Umbilical cord (tissue), 2 donors: ENCODE data around the gene AVEN. TPM values are rescaled to one million over a fixed set of nuclear protein-coding genes. Genes with fewer than 3 reads are reported as not detected.
A peak's percentile ranks its signal among the peaks of the same experiment; 100 is the strongest.

Source experiments
- DNase-seq: peaks from one replicate; pipeline ENCODE4 v3.0.0-alpha.2; 2015; ENCODE audit warnings: low spot score
- total RNA-seq: library from RNA; depleted of rRNA; stranded (reverse); fragments of >200 nt; gene quantifications from one replicate; pipeline ENCODE4 v1.2.3, GENCODE V29; 2014; ENCODE audit warnings: low replicate concordance; ENCODE audit not compliant: insufficient read depth

The AVEN gene
- total RNA-seq, 1 donor from 2014 or later: 29.4 TPM

DNA sequence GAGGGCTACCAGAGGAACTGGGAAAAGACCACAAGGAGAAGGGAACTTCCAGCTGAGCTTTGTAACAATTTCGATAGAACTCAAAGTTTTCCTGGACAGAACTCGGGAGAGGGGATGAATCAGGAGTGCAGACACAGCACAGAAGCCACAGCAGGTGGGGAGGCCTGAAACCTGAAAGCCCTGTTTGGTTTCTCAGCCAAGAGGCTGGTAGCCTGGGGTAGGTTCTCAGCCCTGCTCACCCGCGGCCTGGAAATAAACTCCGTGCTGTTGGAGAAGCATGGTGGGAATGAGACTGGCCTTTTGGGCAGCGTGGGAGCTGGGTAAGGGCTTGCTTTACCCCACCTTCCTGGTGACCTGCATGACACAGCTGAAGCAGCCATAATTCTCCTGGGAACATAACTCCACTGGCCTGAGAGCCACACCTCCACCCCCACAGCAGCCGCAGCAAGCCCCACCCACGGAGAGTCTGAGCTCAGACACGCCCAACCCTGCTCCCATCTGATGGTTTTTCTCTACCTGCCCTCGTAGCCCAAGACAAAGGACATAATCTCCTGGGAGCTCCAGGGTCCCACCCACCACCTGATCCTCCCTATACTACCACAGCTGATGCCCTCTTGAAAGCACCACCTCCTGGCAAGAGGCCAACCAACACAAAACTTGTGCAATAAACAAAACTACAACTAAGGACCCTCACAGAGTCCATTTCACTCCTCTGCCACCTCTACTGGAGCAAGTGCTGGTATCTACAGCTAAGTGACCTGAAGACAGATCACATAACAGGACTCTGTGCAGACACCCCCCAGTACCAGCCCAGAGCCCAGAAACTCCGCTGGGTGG is 123.2 kb downstream of the AVEN start:
- DNase-seq: no peak

DNA sequence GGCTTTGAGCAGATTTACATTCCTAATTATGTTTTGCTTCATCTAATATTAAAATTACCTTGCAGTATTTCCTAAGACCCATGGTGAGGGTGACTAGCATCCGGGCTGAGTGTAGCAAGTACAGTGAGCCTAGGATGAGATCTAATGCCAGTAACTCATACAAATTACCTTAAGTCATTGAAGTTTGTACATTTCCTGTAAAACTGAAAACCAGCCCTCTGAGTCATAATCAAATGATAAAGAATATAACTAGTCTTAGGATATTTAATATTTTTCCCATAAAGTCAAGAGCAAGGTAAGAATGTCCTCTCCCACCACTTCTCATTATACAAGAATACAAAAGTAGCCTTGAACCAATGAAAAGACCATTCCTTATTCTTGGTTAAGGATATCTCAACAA is 125.5 kb downstream of the AVEN start:
- DNase-seq: no peak

DNA sequence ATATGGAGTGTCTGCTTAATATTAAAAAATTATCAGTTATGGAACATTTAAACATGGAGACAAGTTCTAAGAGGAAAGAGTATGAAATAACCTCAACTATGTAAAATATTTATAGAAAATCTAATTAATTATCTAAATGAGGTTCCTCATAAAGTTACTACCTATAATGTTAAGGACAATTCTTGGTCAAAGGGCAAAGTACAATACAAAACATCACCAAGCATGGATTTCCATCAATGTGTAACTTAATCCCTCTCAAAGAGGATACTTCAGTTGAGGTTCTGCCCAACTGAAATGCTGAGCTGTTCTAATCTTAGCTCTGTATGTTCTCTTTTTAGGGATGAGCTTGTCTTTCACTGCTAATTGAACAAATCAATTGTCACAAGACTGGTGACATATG is 126.7 kb downstream of the AVEN start:
- DNase-seq: no peak

DNA sequence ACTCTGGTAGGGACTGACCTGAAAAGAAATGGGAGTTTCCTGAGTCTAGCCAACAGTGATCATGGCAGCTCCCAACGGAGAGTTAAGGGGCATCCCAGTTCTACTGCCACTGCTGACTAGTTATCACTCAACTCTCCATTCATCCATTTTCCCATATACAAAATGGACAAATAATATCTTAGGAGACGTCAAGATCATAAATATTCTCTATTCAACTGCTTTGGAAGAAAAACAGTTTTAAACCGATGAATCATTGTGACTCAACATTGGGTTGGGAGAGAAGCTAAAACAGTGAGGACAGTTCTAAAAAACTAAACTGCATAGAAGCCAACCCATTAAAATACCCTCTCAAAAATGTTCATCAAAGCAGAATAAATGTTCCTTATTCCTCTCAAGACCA is 128.3 kb downstream of the AVEN start:
- DNase-seq: no peak

DNA sequence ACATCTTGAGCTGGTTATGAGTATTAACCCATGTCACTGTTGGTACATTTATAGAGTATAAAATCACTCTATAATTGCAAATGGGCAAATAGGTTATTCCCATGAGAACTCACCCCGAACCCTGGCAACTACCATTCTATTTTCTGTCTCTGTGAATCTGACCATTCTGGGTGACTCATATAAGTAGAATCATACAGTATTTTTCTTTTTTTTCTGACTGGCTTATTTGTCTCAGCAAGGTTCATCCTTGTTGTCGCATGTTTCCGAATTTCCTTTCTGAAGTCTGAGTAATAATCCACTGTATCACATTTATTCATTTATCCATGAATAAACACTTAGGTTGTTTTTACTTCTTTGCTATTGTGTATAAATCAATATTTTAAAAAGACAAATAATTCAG is 130.6 kb downstream of the AVEN start:
- DNase-seq: no peak

DNA sequence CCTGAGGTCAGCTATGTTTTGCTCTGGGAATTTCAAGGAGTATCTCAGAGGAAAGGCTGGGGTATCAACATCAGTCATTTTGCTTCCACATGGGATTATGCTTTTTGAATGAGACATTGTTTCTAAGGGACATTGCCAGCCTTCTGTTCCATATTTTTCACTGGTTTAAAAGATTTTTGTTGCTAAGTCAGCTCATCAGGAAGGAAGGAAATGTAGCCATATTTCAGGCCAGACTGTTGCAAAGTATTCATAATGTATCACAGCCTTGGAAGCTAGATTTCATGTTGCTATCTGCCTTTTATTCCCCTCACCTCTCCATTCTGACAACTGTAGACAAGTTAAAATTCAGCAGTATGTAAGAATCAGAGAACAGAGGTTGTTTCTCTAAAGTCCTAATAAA is 131.7 kb downstream of the AVEN start:
- DNase-seq: peak; percentile 32

DNA sequence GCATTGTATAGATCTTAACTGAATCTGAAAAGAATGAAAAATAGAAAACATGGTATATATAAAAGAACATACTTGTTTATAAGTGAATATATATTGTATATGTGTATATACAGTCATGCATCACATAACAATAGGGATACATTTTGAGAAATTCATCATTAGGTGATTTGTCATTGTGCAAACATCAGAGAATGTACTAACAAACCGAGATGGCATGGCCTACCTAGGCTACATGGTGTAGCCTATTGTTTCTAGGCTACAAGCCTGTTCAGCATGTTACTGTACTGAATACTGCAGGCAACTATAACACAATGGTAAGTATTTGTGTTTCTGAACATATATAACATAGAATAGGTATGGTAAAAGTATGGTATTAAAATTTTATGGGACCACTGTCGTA is 135.3 kb downstream of the AVEN start:
- DNase-seq: no peak

DNA sequence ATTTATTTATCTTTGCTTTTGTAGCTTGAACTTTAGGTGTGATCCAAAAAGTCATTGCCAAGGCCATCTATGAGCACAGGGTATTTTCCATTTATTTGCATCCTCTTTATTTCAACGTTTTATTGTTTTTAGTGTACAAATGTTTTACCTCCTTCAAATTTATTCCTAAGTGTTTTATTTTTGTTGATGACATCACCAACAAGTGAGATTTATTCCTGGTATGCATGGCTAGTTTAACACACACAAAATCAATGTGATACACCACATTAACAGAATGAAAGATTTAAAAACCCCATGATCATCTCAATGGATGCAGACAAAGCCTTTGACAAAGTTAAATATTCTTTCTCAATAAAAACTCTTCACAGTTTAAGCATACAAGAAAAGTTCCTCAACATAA is 137.0 kb downstream of the AVEN start:
- no peak for DNase-seq

DNA sequence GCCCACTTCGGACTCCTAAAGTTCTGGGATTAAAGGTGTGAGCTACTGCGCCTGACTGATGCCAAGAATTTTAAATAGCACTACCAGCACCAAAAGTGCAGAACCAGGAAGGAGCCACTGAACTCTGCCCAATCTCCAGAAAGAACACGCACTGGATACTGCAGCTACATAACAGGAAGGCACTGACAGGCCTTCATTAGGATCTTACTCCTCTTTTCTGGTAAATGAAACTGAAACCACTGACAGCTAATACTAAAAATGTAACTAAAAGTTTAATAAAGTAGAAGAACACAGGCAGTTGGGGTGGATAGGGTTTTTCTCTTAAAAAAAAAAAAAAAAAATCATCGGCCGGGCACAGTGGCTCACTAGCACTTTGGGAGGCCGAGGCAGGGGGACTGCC is 144.8 kb downstream of the AVEN start:
- no peak for DNase-seq

DNA sequence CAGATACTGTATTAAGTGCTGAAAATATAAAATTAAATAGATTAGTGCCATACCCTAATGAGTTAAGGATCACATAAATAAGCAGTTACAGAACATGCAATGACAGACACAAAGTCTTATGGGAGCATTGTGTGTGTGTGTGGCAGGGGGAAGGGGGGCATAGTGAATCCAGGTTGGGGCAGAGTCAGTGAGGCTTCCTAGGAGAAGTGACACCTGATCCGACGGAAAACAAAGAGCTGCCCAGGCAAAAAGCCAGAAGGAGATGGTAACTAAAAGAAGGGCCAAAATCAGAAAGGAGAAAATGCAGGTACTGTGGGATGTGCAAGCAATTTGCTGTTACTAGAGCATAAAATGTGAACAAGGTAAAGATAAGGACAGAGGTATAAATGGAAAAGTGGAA is 150.8 kb downstream of the AVEN start:
- DNase-seq: no peak

DNA sequence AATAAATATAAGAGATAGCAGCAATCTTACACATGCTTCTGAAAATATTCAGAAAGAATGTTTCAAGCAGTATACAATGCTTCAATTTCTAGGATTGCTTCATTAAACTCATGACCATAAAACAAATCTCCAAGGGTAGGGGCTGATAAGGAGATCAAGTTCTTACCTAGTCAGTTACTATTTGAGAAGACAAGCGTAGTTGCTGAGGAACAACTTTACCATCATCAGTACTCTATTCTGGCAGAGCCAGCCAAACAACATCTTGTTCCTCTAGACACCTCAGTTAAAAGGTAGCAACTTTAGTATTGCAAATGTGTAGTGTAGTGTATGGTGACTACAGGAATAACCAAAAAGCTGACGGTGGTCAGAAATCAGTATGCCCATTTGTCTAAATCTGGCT is 156.1 kb downstream of the AVEN start:
- no peak for DNase-seq

DNA sequence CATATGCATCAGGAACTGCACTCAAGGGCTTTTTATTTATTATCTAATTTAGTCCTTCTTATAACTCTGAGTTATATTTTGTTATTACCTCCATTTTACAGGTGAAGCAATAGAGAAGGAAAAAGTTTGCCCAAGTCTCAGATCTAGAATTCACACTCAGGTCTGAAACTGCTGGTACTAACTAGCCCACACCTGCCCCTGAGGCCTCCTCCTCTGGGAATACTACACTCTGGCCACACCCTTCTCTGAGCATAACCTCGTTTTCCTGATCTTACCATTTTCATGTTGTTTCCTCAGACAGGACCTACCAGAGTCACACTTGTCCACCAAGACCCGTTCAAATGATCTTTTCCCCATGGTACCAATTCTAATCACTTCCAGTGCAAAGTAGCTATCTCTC is 164.8 kb downstream of the AVEN start:
- no peak for DNase-seq

DNA sequence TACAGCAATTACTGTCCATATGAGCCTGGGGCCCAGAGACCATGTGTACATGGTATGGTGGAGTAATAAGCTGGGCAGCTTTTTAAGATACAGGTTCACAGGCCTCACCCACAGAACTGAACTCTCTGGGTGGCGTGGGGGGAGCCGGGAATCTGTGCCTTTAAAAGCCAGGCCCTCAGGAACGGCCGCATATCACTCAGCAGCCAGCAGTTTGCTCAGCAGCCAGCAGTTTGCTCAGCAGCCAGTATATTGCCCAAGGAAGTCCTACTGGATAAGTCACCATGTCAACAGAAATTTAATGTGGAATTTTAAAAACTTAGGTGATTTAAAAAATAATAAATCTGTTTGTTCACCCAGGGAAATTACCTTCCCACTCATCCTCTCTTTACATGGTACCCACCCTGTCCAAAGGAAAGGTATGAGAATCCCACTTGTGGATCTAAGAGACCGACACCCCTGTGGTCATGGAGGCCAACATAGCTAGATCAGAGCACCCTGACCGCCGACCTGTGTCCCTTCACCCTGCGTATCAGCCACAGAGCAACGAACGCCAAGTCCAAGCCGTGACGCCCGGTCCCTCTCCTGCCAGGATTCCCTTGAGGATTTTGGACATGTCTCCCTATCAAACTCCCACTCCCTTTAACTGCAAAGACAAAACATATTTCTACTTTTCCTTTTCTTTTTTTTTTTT is 166.4 kb downstream of the AVEN start:
- no peak for DNase-seq

DNA sequence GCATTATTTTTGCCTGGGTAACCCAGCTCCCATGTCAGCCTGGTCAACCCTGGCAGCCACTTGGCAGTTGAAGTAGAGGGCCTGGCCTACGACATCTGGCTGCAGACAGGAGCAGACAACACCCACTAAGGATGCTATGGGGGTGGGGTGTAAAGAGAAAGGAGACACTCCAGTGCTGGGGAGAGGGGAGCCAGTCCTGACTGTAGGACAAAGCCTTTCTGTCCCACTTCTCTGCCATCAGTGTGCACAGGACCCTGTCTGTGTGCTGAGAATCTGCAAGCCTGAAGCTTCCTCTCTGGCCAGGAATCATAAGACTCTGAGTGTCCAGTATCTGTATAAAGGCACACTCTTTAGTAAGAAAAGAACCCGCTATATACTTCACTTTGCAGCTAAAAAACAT is 167.0 kb downstream of the AVEN start:
- DNase-seq: no peak

DNA sequence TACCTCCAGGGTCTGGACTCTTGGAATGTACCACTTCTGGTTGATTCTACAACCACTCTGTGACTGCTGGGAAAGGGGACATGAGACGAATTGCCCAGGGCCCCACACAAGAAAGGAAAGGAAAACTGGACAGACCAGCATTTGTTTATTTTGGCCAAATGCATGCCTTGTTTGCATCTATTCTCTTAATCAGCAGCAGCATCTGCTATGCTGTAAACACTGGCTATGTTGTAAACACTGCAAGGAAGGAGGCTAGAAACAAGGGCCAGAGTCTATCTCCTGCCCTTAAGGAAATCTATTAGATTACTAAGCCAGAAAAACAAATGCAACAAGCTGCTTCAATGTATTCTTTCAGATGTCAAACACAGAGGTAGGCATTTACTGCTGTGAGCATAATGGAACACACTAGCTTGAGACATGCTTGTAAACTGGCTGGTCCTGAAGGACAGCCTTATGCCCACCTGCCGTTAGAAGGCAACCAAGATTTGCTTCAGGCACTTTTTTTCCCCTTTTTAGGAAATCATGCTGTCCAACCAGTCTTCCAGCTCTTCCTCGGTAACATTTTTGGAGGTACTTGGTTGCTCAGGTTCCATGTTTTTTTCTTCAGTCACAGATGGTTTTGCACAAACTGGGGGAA is 172.8 kb downstream of the AVEN start:
- DNase-seq: no peak

DNA sequence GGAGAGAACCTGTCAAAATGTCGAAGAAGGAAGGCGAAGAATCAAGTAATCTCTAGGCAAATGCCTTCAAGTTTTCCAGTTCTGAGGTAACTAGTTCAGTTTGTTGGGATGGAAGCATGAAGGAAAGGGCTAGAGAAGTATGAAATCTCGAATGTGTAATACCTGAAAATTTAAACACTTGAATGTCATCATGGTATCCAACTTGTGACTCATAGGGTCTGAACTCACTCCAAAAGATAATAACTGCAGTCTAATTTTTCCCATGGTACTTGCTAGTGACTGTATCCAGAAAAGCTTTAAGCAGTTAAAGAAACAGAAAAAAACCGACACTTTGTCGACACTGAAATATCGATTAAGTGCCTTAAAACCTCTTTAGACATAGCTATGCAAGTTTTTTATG is 173.6 kb downstream of the AVEN start:
- DNase-seq: no peak

DNA sequence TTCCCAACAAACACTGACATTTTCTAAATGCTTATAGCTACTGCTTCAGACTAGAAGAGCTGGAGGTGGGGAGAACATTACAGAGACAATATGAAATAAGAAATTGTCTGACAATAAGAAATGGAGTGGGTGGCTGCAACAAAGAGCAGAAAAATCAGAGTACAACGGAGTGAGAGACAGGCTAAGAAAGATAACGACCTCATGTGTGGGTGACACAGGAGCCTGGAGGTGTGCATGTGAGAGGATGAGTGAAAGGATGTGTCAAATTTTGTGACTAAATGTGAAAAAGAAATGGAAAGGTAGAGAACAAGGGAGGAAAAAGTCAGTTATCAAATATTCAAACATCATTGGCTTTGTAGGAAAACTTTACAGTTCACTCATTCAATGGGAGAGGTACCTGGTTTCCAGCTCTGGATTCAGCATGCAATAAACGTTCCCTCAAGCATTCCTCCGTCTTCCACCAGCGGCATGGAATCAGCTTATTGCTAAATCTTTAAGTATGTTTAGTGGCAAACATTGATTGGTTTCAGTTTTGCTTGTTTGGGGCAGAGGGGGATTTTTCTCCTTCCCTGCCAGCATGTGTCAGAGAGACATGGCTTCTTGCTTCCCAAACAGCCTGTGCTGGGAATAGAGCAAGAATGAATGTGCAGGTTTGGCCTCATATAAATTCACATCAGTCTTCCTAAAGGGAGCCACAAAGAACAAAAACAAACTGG is 174.5 kb downstream of the AVEN start:
- DNase-seq: no peak

DNA sequence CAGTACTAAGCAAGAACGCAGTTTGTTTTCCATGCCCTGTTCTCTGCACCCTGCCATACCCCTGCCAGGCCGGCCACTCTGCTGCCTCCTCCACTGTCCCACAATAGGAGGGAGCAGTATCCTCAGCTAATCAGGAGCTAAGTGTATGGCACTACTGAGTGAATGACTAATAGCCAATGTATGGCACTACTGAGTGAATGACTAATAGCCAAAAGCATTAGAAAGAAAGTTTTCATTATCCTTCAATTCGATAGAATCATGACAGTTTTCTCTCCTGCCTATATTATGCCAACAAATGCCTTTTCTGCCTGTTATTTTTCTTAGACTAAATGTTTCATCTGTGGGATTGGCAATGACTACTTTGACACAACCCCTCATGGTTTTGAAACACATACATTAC is 178.2 kb downstream of the AVEN start:
- no peak for DNase-seq

DNA sequence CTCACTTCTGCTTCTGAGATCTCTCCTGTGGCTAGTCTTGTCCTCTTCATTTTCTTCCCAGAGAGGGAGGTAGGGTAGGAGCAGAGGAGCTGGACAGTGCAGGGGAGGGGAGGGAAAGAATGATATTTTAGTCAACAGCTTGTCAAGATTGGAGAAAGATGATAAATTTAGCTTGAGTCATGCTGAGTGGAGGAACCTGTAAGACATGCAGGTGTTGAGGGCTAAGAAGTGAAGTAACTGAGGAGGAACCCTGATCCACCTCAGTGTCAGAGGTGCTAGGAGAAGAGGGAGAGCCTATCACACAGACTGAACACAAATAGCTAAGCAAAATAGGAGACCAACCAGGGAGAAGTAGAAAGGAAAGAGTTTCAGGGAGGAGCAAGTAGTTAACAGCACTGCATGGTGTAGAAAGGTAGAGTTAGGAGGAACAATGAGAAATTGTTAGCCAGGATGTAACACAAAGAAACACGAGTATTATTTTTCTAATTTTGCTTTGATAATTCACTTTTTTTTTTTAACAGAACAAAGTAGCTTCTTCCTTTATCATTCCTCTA is 178.9 kb downstream of the AVEN start:
- no peak for DNase-seq

DNA sequence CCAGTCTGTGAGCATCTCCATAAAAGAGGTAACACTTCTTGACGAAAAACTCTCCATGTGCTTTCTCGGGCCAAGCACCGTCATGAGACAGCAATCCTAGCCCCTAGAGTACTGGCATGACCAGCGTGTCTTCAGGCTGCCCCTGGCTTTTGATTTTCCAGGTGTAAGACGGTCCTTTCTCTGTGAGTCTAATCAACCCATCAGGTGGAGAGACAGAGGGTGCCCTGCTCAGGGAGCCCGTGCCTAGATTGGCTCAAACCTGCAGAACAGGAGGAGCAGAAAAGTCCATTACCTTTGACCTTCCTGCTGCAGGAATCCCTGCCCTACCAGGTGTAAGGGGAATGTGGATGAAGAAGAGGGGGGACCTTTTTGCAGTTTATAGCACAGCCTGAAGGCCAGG is 180.2 kb downstream of the AVEN start:
- no peak for DNase-seq

DNA sequence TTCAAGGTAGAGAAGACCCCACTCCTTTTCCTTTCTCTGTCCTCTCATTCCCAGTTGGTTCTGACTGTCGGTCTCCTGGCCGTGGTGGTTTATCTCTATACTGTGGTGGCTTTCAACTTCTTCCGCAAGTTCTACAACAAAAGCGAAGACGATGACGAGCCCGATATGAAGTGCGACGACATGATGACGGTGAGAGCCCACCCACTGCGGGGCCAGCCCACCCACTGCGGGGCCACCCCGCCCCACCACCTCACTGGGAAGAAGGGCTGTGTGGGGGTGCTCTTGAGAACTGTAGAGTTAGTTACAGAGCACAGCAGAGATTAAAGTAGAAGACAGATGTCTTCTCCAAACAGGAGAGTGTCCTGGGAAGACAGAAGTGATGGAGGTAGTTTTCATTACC is 181.3 kb downstream of the AVEN start:
- no peak for DNase-seq

DNA sequence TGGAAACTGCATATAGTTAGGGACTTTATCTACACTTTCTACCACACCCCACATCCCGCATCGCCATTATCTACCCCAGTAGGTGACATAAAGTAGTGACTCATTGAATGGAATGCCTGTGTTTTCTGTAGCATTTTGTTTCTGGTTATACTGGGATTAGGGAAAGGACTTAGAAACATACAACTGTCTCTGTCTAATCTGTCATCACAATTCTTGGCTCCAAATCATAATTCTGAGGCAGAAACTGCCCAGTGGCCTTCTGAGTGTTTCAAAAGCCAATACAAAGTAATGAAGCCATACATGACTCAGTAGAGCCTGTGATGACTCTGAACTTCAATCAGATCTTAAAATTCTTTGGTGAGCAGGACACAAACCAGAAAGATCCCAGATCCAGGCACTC is 186.4 kb downstream of the AVEN start:
- peak; percentile 48 for DNase-seq
